Effector memory CD8-positive, alpha-beta T cell (primary cell): ENCODE results near the gene BRK1.
"Not testable (repeated sequence)": the region's sequence is repeated elsewhere in the genome, so short reads cannot be mapped to it uniquely, and the experiment has no call there.

Experiments
- ATAC-seq: fragments of 150-1000 bp; cut with Tn5 transposase; replicated peaks from 2 replicates; pipeline ENCODE4 v1.10.0; 2021; ENCODE audit warnings: mild to moderate bottlenecking, moderate library complexity
- DNase-seq, 3 experiments: peaks; one replicate each; pipeline ENCODE4 v3.0.0; 2021
- H3K27ac Mint-ChIP-seq, 2 donors: one replicate each; pipeline ENCODE4 v1.8.0; 2022; ENCODE audit warnings: mild to moderate bottlenecking in 2 of 2, mixed read lengths in 2 of 2, moderate library complexity in 2 of 2
- H3K27me3 Mint-ChIP-seq, 2 donors: one replicate each; pipeline ENCODE4 v1.8.0; 2022; ENCODE audit warnings: mixed read lengths in 2 of 2
- H3K36me3 Mint-ChIP-seq: one replicate; pipeline ENCODE4 v1.8.0; 2022; ENCODE audit warnings: mild to moderate bottlenecking, moderate library complexity, mixed read lengths; ENCODE audit not compliant: insufficient read depth
- H3K4me1 Mint-ChIP-seq, 2 donors: one replicate each; pipeline ENCODE4 v1.8.0; 2022; ENCODE audit warnings: low read depth in 2 of 2, mixed read lengths in 2 of 2
- H3K4me3 Mint-ChIP-seq, 2 donors: one replicate each; pipeline ENCODE4 v1.8.0; 2022; ENCODE audit warnings: mild to moderate bottlenecking in 2 of 2, mixed read lengths in 2 of 2, moderate library complexity in 2 of 2
- H3K9me3 Mint-ChIP-seq, 2 donors: one replicate each; pipeline ENCODE4 v1.8.0; 2022; ENCODE audit warnings: mixed read lengths in 2 of 2
- total RNA-seq, 9 experiments: gene quantifications; one replicate each; lab custom pipeline; 2026; lab: John Stamatoyannopoulos, UW

BRK1 gene
- 32.9 to 88.8 (median 64.5) reads per million in 9 experiments for total RNA-seq

GRCh38 chr3:10115326-10116137 is at the start of gene BRK1:
Gene BRK1, plus strand, starts transcription at chr3:10115675. Its CDS starts 27 bp downstream, at chr3:10115702.
- Mint-ChIP-seq H3K36me3 (peaks cover 26% of the 10 kb centered on the region), H3K4me1 (peaks cover 18 to 20% of the 10 kb centered on the region in 2 donors), H3K27ac (peak within 1 kb of the TSS; percentile 95 to 97), H3K9me3 (no peaks in the 10 kb centered on the region), H3K27me3 (no peaks in the 10 kb centered on the region), H3K4me3 (peak within 1 kb of the TSS; percentile 91 to 95)
- ATAC-seq, result peak; percentile 97
- peak; percentile 85 to 89 (median 86) for DNase-seq

- H3K27me3 Mint-ChIP-seq, ATAC-seq, H3K27ac Mint-ChIP-seq, DNase-seq, H3K4me1 Mint-ChIP-seq, H3K4me3 Mint-ChIP-seq, H3K9me3 Mint-ChIP-seq, H3K36me3 Mint-ChIP-seq: not testable (repeated sequence)
These were observed 45.4 kb upstream of the BRK1 start for GRCh38 chr3:10070077-10070476.

- Mint-ChIP-seq H3K4me3 (no peak overlapping the region), H3K27me3 (no peaks in the 10 kb centered on the region), H3K9me3 (no peaks in the 10 kb centered on the region), H3K4me1 (no peaks in the 10 kb centered on the region), H3K36me3 (no peaks in the 10 kb centered on the region), H3K27ac (no peak overlapping the region)
- DNase-seq (no peak), ATAC-seq (no peak)
These were observed 40.8 kb upstream of the BRK1 start for GRCh38 chr3:10074666-10075065.

GRCh38 chr3:10081871-10082270 is 33.6 kb upstream of the BRK1 start:
- ATAC-seq (no peak), DNase-seq (no peak)
- Mint-ChIP-seq H3K9me3 (no peaks in the 10 kb centered on the region), H3K27ac (no peak overlapping the region), H3K4me1 (no peaks in the 10 kb centered on the region), H3K4me3 (no peak overlapping the region), H3K36me3 (peaks cover 3% of the 10 kb centered on the region), H3K27me3 (no peaks in the 10 kb centered on the region)

DNA sequence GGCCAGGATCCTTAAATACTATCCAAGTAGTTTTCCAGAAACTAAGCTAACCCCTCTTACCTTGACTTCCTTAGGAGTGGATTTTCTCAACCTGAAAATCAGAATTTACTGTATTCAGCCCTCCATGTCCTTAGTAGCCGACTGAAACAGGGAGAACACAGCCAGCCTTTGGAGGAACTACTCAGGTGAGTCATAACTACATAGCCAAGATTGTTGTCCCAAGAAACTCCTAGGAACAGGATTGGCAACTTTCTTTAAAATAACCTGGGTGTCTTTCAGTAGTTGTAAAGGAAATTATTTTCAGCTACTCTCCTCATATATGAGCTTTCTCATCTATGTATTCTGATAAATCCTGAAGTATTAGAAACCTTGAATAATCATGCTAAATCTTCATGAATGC is 29.7 kb upstream of the BRK1 start:
- Mint-ChIP-seq H3K27me3 (no peaks in the 10 kb centered on the region), H3K36me3 (peaks cover 7% of the 10 kb centered on the region), H3K4me1 (no peaks in the 10 kb centered on the region), H3K27ac (no peak overlapping the region), H3K9me3 (no peaks in the 10 kb centered on the region), H3K4me3 (no peak overlapping the region)
- DNase-seq, result no peak
- no peak for ATAC-seq

DNA sequence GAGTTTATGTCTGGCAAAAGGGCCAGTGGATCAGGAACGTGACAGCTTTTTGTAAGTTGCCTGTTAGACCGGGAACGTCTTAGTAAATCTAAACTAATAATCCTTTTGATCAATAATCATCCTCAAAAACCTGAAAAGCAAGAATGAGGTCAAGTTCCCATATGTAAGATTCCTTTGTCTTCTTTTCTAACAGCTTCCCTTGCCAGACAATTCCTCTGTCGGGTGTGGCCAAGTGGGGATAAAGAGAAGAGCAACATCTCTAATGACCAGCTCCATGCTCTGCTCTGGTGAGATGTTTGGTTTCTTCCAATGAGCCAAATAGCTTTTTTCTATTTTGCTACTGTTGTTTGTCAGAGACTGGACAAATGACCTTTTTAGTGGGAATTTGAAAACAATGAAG is 27.2 kb upstream of the BRK1 start:
- Mint-ChIP-seq H3K36me3 (peaks cover 7% of the 10 kb centered on the region), H3K9me3 (no peaks in the 10 kb centered on the region), H3K4me3 (no peak overlapping the region), H3K27ac (no peak overlapping the region), H3K27me3 (no peaks in the 10 kb centered on the region), H3K4me1 (no peaks in the 10 kb centered on the region)
- DNase-seq (no peak), ATAC-seq (no peak)

- Mint-ChIP-seq H3K4me3 (no peak overlapping the region), H3K4me1 (no peaks in the 10 kb centered on the region), H3K27me3 (no peaks in the 10 kb centered on the region), H3K36me3 (peaks cover 4% of the 10 kb centered on the region), H3K9me3 (no peaks in the 10 kb centered on the region), H3K27ac (no peak overlapping the region)
- no peak for DNase-seq
- ATAC-seq, result no peak
These were observed 25.3 kb upstream of the BRK1 start for GRCh38 chr3:10090179-10090578.

DNA sequence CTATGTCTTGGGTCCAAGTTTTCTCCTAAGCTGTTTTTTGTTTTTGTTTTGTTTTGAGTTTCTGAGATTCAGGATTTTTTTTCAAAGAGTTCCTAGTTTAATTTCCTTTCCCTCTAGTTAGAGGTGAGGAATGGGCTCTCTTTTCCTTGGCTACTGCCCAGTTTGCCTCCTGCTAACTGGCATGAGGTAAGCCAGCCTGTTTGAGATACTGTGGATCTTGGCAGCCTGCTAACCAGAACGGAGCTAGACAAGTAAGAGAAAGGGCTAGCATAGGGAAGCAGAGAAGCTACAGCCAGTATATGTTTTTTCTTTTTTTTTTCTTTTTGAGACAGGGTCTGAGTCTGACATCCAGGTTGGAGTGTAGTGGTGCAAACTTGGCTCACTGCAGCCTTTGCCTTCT is 24.7 kb upstream of the BRK1 start:
- H3K9me3 Mint-ChIP-seq, H3K27ac Mint-ChIP-seq, H3K36me3 Mint-ChIP-seq, H3K4me3 Mint-ChIP-seq, ATAC-seq, H3K4me1 Mint-ChIP-seq, DNase-seq, H3K27me3 Mint-ChIP-seq: not testable (repeated sequence)

- H3K4me3 Mint-ChIP-seq, H3K4me1 Mint-ChIP-seq, H3K9me3 Mint-ChIP-seq, H3K27me3 Mint-ChIP-seq, ATAC-seq, H3K27ac Mint-ChIP-seq, H3K36me3 Mint-ChIP-seq, DNase-seq: not testable (repeated sequence)
These were observed 24.1 kb upstream of the BRK1 start for GRCh38 chr3:10091387-10091786.

GRCh38 chr3:10093678-10094077 is 21.8 kb upstream of the BRK1 start:
- H3K36me3 Mint-ChIP-seq, result peaks cover 7% of the 10 kb centered on the region

GRCh38 chr3:10099041-10099440 is 16.4 kb upstream of the BRK1 start:
- Mint-ChIP-seq H3K27me3 (no peaks in the 10 kb centered on the region), H3K4me3 (no peak overlapping the region), H3K36me3 (peaks cover 3% of the 10 kb centered on the region), H3K27ac (no peak overlapping the region), H3K9me3 (no peaks in the 10 kb centered on the region), H3K4me1 (no peaks in the 10 kb centered on the region)
- no peak for ATAC-seq
- no peak for DNase-seq

More at GRCh38 chr3:10093678-10094077, 21.8 kb upstream of the BRK1 start:
- no peaks in the 10 kb centered on the region for H3K27me3 Mint-ChIP-seq
- no peak for DNase-seq
- H3K4me3 Mint-ChIP-seq, result no peak overlapping the region
- no peak for ATAC-seq
- no peaks in the 10 kb centered on the region for H3K9me3 Mint-ChIP-seq
- H3K4me1 Mint-ChIP-seq, result no peaks in the 10 kb centered on the region
- H3K27ac Mint-ChIP-seq, result no peak overlapping the region

DNA sequence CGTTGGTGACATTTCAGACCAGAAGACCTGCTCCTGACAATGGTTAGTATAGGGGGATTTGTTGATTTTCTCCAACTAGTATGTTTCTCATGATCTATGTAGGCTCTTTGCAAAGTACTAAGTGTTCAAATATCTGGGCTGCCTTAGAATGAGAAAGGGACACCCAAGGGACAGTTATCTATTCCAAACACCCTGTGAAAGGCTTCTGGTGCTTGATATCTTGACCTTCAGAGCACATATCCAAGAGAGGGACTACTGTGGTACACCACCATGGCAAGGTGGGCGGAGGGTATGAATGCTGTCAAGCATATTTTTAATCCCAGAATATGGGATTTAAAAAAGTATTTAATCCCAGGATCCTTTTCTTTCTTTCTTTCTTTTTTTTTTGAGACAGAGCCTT is 8.6 kb upstream of the BRK1 start:
- DNase-seq (no peak), ATAC-seq (no peak)
- no peak overlapping the region for H3K27ac Mint-ChIP-seq
- H3K36me3 Mint-ChIP-seq, result no peaks in the 10 kb centered on the region
- no peaks in the 10 kb centered on the region for H3K27me3 Mint-ChIP-seq
- no peak overlapping the region for H3K4me3 Mint-ChIP-seq
- no peaks in the 10 kb centered on the region for H3K4me1 Mint-ChIP-seq
- H3K9me3 Mint-ChIP-seq, result no peaks in the 10 kb centered on the region

DNA sequence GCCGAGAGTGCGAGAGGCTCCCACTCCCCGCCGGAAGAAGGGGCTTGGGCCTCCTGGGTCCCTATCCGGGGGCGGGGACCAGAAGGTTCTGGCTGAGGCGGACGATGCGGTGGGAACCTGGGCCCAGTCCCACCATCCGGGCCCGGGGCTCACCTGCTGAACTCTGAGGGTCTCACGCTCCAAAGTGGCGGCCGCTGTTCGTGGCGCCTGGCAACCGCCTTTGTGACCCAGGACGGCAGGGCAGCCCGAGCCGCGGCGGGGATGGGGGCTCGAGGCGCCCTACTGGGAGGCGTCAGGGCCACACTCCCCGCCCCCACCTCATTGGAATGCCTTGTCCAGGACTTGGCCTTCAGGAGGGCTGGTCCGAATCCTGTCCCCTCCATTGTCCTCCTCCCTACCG is 7.4 kb upstream of the BRK1 start, which contains the start of gene FANCD2OS:
Gene FANCD2OS, minus strand, starts transcription at position 165 of the 400 bp plus-strand sequence. CDS start 3,481 bp downstream, outside the sequence.
- no peak within 1 kb of the TSS for H3K27ac Mint-ChIP-seq
- ATAC-seq (no peak), DNase-seq (no peak)
- no peaks in the 10 kb centered on the region for H3K4me1 Mint-ChIP-seq
- H3K36me3 Mint-ChIP-seq, result no peaks in the 10 kb centered on the region
- H3K4me3 Mint-ChIP-seq, result no peak within 1 kb of the TSS
- no peaks in the 10 kb centered on the region for H3K9me3 Mint-ChIP-seq
- no peaks in the 10 kb centered on the region for H3K27me3 Mint-ChIP-seq

DNA sequence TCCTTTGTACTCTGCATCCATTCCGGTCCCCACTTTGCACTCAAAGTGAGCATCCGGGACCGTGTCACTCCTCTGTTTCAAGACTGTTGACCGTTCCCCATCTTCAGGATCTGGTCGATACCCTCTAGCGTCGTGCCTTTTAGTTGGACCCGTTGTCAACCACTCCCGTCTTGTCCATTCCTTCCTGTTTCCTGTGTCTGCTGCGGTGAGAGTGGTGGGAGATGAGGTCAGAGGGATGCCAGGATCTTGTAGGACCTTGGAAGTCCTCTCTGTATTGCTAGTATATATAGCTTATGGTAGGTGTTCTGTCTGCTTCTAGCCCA is 624 bp downstream of the BRK1 start:
- H3K27me3 Mint-ChIP-seq, result no peaks in the 10 kb centered on the region
- peaks cover 24 to 25% of the 10 kb centered on the region in 2 donors for H3K4me1 Mint-ChIP-seq
- no peak for ATAC-seq
- H3K27ac Mint-ChIP-seq, result peak overlapping the region; percentile 95 to 97
- DNase-seq, result no peak
- peaks cover 30% of the 10 kb centered on the region for H3K36me3 Mint-ChIP-seq
- H3K9me3 Mint-ChIP-seq, result no peaks in the 10 kb centered on the region
- peak overlapping the region; percentile 91 to 95 for H3K4me3 Mint-ChIP-seq
